ENCODE results near the gene CCRL2. TPM values are rescaled to one million over a fixed set of nuclear protein-coding genes. Genes with fewer than 3 reads are reported as not detected.
A peak's percentile ranks its signal among the peaks of the same experiment; 100 is the strongest.

Gene CCRL2
- total and polyA plus RNA-seq, 5 donors from 2014 or later, result 1.4 to 10.6 (median 2.0) TPM

DNA sequence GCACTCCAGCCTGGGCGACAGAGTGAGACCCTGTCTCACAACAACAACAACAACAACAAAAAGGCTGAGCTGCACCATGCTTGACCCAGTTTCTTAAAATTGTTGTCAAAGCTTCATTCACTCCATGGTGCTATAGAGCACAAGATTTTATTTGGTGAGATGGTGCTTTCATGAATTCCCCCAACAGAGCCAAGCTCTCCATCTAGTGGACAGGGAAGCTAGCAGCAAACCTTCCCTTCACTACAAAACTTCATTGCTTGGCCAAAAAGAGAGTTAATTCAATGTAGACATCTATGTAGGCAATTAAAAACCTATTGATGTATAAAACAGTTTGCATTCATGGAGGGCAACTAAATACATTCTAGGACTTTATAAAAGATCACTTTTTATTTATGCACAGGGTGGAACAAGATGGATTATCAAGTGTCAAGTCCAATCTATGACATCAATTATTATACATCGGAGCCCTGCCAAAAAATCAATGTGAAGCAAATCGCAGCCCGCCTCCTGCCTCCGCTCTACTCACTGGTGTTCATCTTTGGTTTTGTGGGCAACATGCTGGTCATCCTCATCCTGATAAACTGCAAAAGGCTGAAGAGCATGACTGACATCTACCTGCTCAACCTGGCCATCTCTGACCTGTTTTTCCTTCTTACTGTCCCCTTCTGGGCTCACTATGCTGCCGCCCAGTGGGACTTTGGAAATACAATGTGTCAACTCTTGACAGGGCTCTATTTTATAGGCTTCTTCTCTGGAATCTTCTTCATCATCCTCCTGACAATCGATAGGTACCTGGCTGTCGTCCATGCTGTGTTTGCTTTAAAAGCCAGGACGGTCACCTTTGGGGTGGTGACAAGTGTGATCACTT lies 34.3 kb upstream of the CCRL2 start:
- H3K4me3 Mint-ChIP-seq, result peak overlapping the region; percentile 68 to 92 (median 78)
- Histone ChIP-seq H3K27me3 (ENCODE audit: control insufficient read depth, insufficient read depth, low read length) (no peaks in the 10 kb centered on the region), H3K27ac (ENCODE audit: insufficient read depth, low read length, poor library complexity, severe bottlenecking) (peak overlapping the region; percentile 82), H3K36me3 (ENCODE audit: control insufficient read depth, insufficient read depth, low read length) (no peaks in the 10 kb centered on the region), H3K9me3 (ENCODE audit: control insufficient read depth in 2 of 2, low read length in 2 of 2) (no peaks in the 10 kb centered on the region), H3K4me3 (ENCODE audit: low read depth, low read length) (peak overlapping the region; percentile 84), H3K4me1 (ENCODE audit: control insufficient read depth, insufficient read depth, low read length, poor library complexity, severe bottlenecking) (peaks cover 72% of the 10 kb centered on the region)
- H3K9me3 Mint-ChIP-seq, result peaks cover 0 to 1% (median 0%) of the 10 kb centered on the region in 7 donors
- H3K4me1 Mint-ChIP-seq, result peaks cover 23 to 80% (median 57%) of the 10 kb centered on the region in 4 donors
- ATAC-seq (ENCODE audit: low read depth in 2 of 2) (peak in 1 of 2 donors; percentile 26), DNase-seq (peak in 2 of 3 donors; percentile 44 to 77)
- H3K27me3 Mint-ChIP-seq, result no peaks in the 10 kb centered on the region
- H3K27ac Mint-ChIP-seq, result peak overlapping the region; percentile 32 to 88 (median 85)
- H3K36me3 Mint-ChIP-seq, result no peaks in the 10 kb centered on the region

DNA sequence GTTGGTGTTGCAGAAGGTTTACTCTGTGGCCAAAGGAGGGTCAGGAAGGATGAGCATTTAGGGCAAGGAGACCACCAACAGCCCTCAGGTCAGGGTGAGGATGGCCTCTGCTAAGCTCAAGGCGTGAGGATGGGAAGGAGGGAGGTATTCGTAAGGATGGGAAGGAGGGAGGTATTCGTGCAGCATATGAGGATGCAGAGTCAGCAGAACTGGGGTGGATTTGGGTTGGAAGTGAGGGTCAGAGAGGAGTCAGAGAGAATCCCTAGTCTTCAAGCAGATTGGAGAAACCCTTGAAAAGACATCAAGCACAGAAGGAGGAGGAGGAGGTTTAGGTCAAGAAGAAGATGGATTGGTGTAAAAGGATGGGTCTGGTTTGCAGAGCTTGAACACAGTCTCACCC lies 32.3 kb upstream of the CCRL2 start:
- Mint-ChIP-seq H3K4me3 (peak overlapping the region; percentile 12 to 76 (median 66)), H3K27me3 (no peaks in the 10 kb centered on the region), H3K27ac (peak overlapping the region; percentile 21 to 94 (median 59)), H3K4me1 (peaks cover 19 to 64% (median 44%) of the 10 kb centered on the region in 4 donors), H3K36me3 (no peaks in the 10 kb centered on the region), H3K9me3 (peaks cover 0 to 1% (median 0%) of the 10 kb centered on the region in 7 donors)
- Histone ChIP-seq H3K4me1 (ENCODE audit: control insufficient read depth, insufficient read depth, low read length, poor library complexity, severe bottlenecking) (peaks cover 52% of the 10 kb centered on the region), H3K27me3 (ENCODE audit: control insufficient read depth, insufficient read depth, low read length) (no peaks in the 10 kb centered on the region), H3K36me3 (ENCODE audit: control insufficient read depth, insufficient read depth, low read length) (no peaks in the 10 kb centered on the region), H3K27ac (ENCODE audit: insufficient read depth, low read length, poor library complexity, severe bottlenecking) (no peak overlapping the region), H3K9me3 (ENCODE audit: control insufficient read depth in 2 of 2, low read length in 2 of 2) (no peaks in the 10 kb centered on the region), H3K4me3 (ENCODE audit: low read depth, low read length) (peak overlapping the region; percentile 53)
- ATAC-seq (ENCODE audit: low read depth in 2 of 2) (no peak), DNase-seq (no peak)

DNA sequence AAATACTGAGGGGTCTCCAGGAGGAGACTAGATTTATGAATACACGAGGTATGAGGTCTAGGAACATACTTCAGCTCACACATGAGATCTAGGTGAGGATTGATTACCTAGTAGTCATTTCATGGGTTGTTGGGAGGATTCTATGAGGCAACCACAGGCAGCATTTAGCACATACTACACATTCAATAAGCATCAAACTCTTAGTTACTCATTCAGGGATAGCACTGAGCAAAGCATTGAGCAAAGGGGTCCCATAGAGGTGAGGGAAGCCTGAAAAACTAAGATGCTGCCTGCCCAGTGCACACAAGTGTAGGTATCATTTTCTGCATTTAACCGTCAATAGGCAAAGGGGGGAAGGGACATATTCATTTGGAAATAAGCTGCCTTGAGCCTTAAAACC lies 31.8 kb upstream of the CCRL2 start:
- H3K27ac Mint-ChIP-seq, result peak overlapping the region; percentile 21 to 94 (median 59)
- no peak for DNase-seq
- Histone ChIP-seq H3K4me3 (ENCODE audit: low read depth, low read length) (peak overlapping the region; percentile 53), H3K9me3 (ENCODE audit: control insufficient read depth in 2 of 2, low read length in 2 of 2) (no peaks in the 10 kb centered on the region), H3K27ac (ENCODE audit: insufficient read depth, low read length, poor library complexity, severe bottlenecking) (no peak overlapping the region), H3K36me3 (ENCODE audit: control insufficient read depth, insufficient read depth, low read length) (no peaks in the 10 kb centered on the region), H3K4me1 (ENCODE audit: control insufficient read depth, insufficient read depth, low read length, poor library complexity, severe bottlenecking) (peaks cover 47% of the 10 kb centered on the region), H3K27me3 (ENCODE audit: control insufficient read depth, insufficient read depth, low read length) (no peaks in the 10 kb centered on the region)
- no peaks in the 10 kb centered on the region for H3K27me3 Mint-ChIP-seq
- no peak for ATAC-seq (ENCODE audit: low read depth in 2 of 2)
- peaks cover 0 to 1% (median 0%) of the 10 kb centered on the region in 7 donors for H3K9me3 Mint-ChIP-seq
- peak overlapping the region; percentile 4 to 68 (median 38) for H3K4me3 Mint-ChIP-seq
- H3K36me3 Mint-ChIP-seq, result no peaks in the 10 kb centered on the region
- H3K4me1 Mint-ChIP-seq, result peaks cover 18 to 61% (median 39%) of the 10 kb centered on the region in 4 donors

DNA sequence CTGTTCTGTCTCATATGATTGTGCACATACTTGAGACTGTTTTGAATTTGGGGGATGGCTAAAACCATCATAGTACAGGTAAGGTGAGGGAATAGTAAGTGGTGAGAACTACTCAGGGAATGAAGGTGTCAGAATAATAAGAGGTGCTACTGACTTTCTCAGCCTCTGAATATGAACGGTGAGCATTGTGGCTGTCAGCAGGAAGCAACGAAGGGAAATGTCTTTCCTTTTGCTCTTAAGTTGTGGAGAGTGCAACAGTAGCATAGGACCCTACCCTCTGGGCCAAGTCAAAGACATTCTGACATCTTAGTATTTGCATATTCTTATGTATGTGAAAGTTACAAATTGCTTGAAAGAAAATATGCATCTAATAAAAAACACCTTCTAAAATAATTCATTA lies 31.2 kb upstream of the CCRL2 start:
- Histone ChIP-seq H3K27me3 (ENCODE audit: control insufficient read depth, insufficient read depth, low read length) (no peaks in the 10 kb centered on the region), H3K4me3 (ENCODE audit: low read depth, low read length) (peak overlapping the region; percentile 33), H3K9me3 (ENCODE audit: control insufficient read depth in 2 of 2, low read length in 2 of 2) (no peaks in the 10 kb centered on the region), H3K4me1 (ENCODE audit: control insufficient read depth, insufficient read depth, low read length, poor library complexity, severe bottlenecking) (peaks cover 47% of the 10 kb centered on the region), H3K36me3 (ENCODE audit: control insufficient read depth, insufficient read depth, low read length) (no peaks in the 10 kb centered on the region), H3K27ac (ENCODE audit: insufficient read depth, low read length, poor library complexity, severe bottlenecking) (no peak overlapping the region)
- peaks cover 17 to 59% (median 35%) of the 10 kb centered on the region in 4 donors for H3K4me1 Mint-ChIP-seq
- peak overlapping the region; percentile 29 to 79 (median 54) for H3K4me3 Mint-ChIP-seq
- DNase-seq (peak in 1 of 3 donors; percentile 26), ATAC-seq (ENCODE audit: low read depth in 2 of 2) (no peak)
- H3K27ac Mint-ChIP-seq, result peak overlapping the region in 2 of 3 donors; percentile 5 to 7
- peaks cover 0 to 1% (median 0%) of the 10 kb centered on the region in 7 donors for H3K9me3 Mint-ChIP-seq
- no peaks in the 10 kb centered on the region for H3K27me3 Mint-ChIP-seq
- H3K36me3 Mint-ChIP-seq, result no peaks in the 10 kb centered on the region

DNA sequence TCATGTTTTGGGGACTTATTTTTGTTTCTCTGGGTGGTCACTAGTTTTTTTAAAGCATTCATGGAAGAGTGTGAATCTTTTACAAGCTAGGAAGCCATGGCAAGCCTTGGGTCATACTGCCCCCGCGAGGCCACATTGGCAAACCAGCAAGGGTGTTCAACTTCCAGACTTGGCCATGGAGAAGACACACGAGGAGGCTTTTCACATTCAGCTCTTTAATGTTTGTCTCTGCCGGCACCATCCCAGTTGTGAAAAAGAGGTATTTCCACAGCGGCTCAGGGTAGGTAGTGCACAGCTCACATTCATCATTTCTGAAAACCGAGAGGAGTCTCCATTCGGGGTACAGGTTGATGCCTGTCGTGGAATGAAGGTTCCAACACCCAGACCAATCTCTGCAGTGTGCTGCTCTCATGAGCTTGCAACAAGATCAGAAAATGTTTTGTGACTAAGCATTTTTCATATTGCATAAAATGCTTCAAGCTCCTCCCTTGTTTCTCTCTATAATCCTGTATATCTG lies 28.6 kb upstream of the CCRL2 start:
- H3K27ac ChIP-seq (ENCODE audit: insufficient read depth, low read length, poor library complexity, severe bottlenecking), result no peak overlapping the region
- Mint-ChIP-seq H3K27ac (no peak overlapping the region), H3K27me3 (no peaks in the 10 kb centered on the region), H3K4me3 (peak overlapping the region in 1 of 4 donors; percentile 30), H3K4me1 (peaks cover 20 to 50% (median 25%) of the 10 kb centered on the region in 4 donors), H3K36me3 (no peaks in the 10 kb centered on the region), H3K9me3 (no peaks in the 10 kb centered on the region)
- H3K36me3 ChIP-seq (ENCODE audit: control insufficient read depth, insufficient read depth, low read length), result no peaks in the 10 kb centered on the region
- no peaks in the 10 kb centered on the region for H3K27me3 ChIP-seq (ENCODE audit: control insufficient read depth, insufficient read depth, low read length)
- H3K4me1 ChIP-seq (ENCODE audit: control insufficient read depth, insufficient read depth, low read length, poor library complexity, severe bottlenecking), result peaks cover 36% of the 10 kb centered on the region
- peak; percentile 22 to 76 (median 45) for DNase-seq
- ATAC-seq (ENCODE audit: low read depth in 2 of 2), result peak in 1 of 2 donors; percentile 58
- H3K9me3 ChIP-seq (ENCODE audit: control insufficient read depth in 2 of 2, low read length in 2 of 2), result no peaks in the 10 kb centered on the region
- H3K4me3 ChIP-seq (ENCODE audit: low read depth, low read length), result no peak overlapping the region

DNA sequence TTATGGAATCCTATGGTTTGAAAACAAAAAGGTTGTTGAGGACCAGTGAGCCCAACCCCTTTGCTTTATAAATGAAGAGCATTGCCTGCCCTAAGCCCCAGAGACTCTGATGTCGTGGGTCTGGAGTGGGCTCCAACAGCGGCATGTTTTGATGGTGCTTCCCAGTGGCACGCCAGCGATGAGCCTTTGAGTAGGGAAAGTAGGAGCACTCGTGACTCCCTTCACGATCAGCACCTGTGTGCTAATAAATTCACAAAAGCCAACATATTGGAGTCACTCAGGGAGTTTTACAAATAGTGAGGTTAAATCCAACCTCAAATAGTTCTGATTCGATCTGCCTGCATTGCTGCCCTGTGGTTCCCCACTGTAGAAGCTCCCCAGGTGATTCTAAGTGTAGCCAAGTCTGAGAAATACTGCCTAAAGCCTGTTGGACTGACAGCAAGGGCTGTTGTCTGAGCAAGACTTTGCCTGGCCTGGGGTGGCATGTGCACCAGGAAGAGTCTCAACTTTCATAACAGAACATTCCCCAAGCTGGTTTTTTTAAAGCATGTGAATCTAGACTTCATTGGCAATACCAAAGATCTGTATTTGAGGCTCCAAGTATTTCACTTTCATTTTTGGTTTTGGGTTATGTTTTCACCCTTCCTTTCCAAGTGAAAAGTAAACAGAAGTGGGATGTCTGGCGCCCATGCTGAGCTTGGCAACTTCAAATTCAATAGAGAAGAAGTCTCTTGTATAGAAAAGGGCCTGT lies 26.4 kb upstream of the CCRL2 start:
- Mint-ChIP-seq H3K9me3 (no peaks in the 10 kb centered on the region), H3K4me1 (peaks cover 18 to 41% (median 21%) of the 10 kb centered on the region in 4 donors), H3K4me3 (no peak overlapping the region), H3K27ac (peak overlapping the region in 1 of 3 donors; percentile 43), H3K27me3 (no peaks in the 10 kb centered on the region), H3K36me3 (no peaks in the 10 kb centered on the region)
- Histone ChIP-seq H3K4me3 (ENCODE audit: low read depth, low read length) (peak overlapping the region; percentile 26), H3K27ac (ENCODE audit: insufficient read depth, low read length, poor library complexity, severe bottlenecking) (peak overlapping the region; percentile 19), H3K27me3 (ENCODE audit: control insufficient read depth, insufficient read depth, low read length) (no peaks in the 10 kb centered on the region), H3K9me3 (ENCODE audit: control insufficient read depth in 2 of 2, low read length in 2 of 2) (no peaks in the 10 kb centered on the region), H3K4me1 (ENCODE audit: control insufficient read depth, insufficient read depth, low read length, poor library complexity, severe bottlenecking) (peaks cover 17% of the 10 kb centered on the region), H3K36me3 (ENCODE audit: control insufficient read depth, insufficient read depth, low read length) (no peaks in the 10 kb centered on the region)
- DNase-seq, result peak in 1 of 3 donors; percentile 42
- ATAC-seq (ENCODE audit: low read depth in 2 of 2), result no peak

DNA sequence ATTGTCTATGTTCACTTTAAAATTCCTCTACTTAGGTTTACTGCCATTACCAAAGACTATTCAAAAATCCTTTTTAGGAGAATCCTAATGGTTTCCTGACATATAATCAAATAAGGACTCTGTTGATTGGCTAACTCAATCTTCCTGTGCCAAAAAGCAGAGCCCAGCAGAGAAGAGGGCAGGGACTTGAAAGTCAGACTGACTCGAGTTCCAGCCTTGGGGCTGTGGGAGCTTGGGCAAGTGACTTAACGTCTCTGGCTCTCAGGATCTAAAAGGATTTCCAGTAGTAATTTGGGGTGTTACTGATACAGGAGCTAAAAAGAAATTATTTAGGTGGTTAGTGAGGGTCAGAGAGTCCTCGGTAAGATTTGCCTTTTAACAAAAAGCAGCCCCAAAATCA lies 25.4 kb upstream of the CCRL2 start:
- Mint-ChIP-seq H3K4me3 (no peak overlapping the region), H3K36me3 (no peaks in the 10 kb centered on the region), H3K27me3 (no peaks in the 10 kb centered on the region), H3K9me3 (no peaks in the 10 kb centered on the region), H3K4me1 (peaks cover 13 to 35% (median 17%) of the 10 kb centered on the region in 4 donors), H3K27ac (no peak overlapping the region)
- DNase-seq (no peak), ATAC-seq (ENCODE audit: low read depth in 2 of 2) (no peak)
- H3K27ac ChIP-seq (ENCODE audit: insufficient read depth, low read length, poor library complexity, severe bottlenecking), result no peak overlapping the region
- no peaks in the 10 kb centered on the region for H3K9me3 ChIP-seq (ENCODE audit: control insufficient read depth in 2 of 2, low read length in 2 of 2)
- no peaks in the 10 kb centered on the region for H3K36me3 ChIP-seq (ENCODE audit: control insufficient read depth, insufficient read depth, low read length)
- H3K27me3 ChIP-seq (ENCODE audit: control insufficient read depth, insufficient read depth, low read length), result no peaks in the 10 kb centered on the region
- H3K4me1 ChIP-seq (ENCODE audit: control insufficient read depth, insufficient read depth, low read length, poor library complexity, severe bottlenecking), result peaks cover 17% of the 10 kb centered on the region
- H3K4me3 ChIP-seq (ENCODE audit: low read depth, low read length), result no peak overlapping the region

Measured in CD4-positive, CD25-positive, alpha-beta regulatory T cell (primary cell).